Measurements from ENCODE around the gene POLR3F.
"Not testable (repeated sequence)": the region's sequence is repeated elsewhere in the genome, so short reads cannot be mapped to it uniquely, and the experiment has no call there.

Gene POLR3F

GRCh38 chr20:18506744-18507143 lies 39.6 kb downstream of the POLR3F start:
- H3K9me3 ChIP-seq (ENCODE audit: control insufficient read depth, insufficient read depth, low read length): no peaks in the 10 kb centered on the region

GRCh38 chr20:18507218-18508191 lies 40.3 kb downstream of the POLR3F start, which contains the start of gene SEC23B:
TSS of gene SEC23B (plus strand) at chr20:18507940. CDS start at chr20:18510836, 2,896 bp downstream.
- Histone ChIP-seq H3K27ac (ENCODE audit: low read depth, low read length) (peak within 1 kb of the TSS; percentile 100), H3K4me1 (ENCODE audit: control insufficient read depth, insufficient read depth, low read length) (no peaks in the 10 kb centered on the region; the same call in none of the 2 replicates), H3K9ac (ENCODE audit: low read depth, low read length) (peak within 1 kb of the TSS; percentile 97), H3K9me3 (ENCODE audit: control insufficient read depth, insufficient read depth, low read length) (no peaks in the 10 kb centered on the region), H3K4me3 (ENCODE audit: low read depth, low read length) (peak within 1 kb of the TSS; percentile 94), H3K36me3 (ENCODE audit: control insufficient read depth, insufficient read depth, low read length) (peaks cover 28% of the 10 kb centered on the region), H3K27me3 (ENCODE audit: control insufficient read depth, insufficient read depth, low read length) (no peaks in the 10 kb centered on the region)

More at GRCh38 chr20:18506744-18507143, 39.6 kb downstream of the POLR3F start:
- Histone ChIP-seq H3K4me3 (ENCODE audit: low read depth, low read length) (peak overlapping the region; percentile 94), H3K9ac (ENCODE audit: low read depth, low read length) (peak overlapping the region; percentile 97), H3K27ac (ENCODE audit: low read depth, low read length) (peak overlapping the region; percentile 100), H3K27me3 (ENCODE audit: control insufficient read depth, insufficient read depth, low read length) (no peaks in the 10 kb centered on the region), H3K36me3 (ENCODE audit: control insufficient read depth, insufficient read depth, low read length) (peaks cover 21% of the 10 kb centered on the region), H3K4me1 (ENCODE audit: control insufficient read depth, insufficient read depth, low read length) (no peaks in the 10 kb centered on the region; the same call in none of the 2 replicates)

GRCh38 chr20:18511571-18511970 lies 44.4 kb downstream of the POLR3F start:
- Histone ChIP-seq H3K4me1 (ENCODE audit: control insufficient read depth, insufficient read depth, low read length) (no peaks in the 10 kb centered on the region; the same call in none of the 2 replicates), H3K36me3 (ENCODE audit: control insufficient read depth, insufficient read depth, low read length) (peaks cover 64% of the 10 kb centered on the region), H3K9ac (ENCODE audit: low read depth, low read length) (no peak overlapping the region), H3K27me3 (ENCODE audit: control insufficient read depth, insufficient read depth, low read length) (no peaks in the 10 kb centered on the region), H3K9me3 (ENCODE audit: control insufficient read depth, insufficient read depth, low read length) (no peaks in the 10 kb centered on the region), H3K4me3 (ENCODE audit: low read depth, low read length) (no peak overlapping the region), H3K27ac (ENCODE audit: low read depth, low read length) (no peak overlapping the region)

- Histone ChIP-seq H3K4me1 (ENCODE audit: control insufficient read depth, insufficient read depth, low read length) (no peaks in the 10 kb centered on the region; the same call in 1 of the 2 replicates), H3K9ac (ENCODE audit: low read depth, low read length) (no peak overlapping the region), H3K9me3 (ENCODE audit: control insufficient read depth, insufficient read depth, low read length) (no peaks in the 10 kb centered on the region), H3K4me3 (ENCODE audit: low read depth, low read length) (no peak overlapping the region), H3K36me3 (ENCODE audit: control insufficient read depth, insufficient read depth, low read length) (peaks cover 73% of the 10 kb centered on the region), H3K27me3 (ENCODE audit: control insufficient read depth, insufficient read depth, low read length) (no peaks in the 10 kb centered on the region), H3K27ac (ENCODE audit: low read depth, low read length) (no peak overlapping the region)
Observed at GRCh38 chr20:18513208-18513607, 46.0 kb downstream of the POLR3F start.

- Histone ChIP-seq H3K9me3 (ENCODE audit: control insufficient read depth, insufficient read depth, low read length) (no peaks in the 10 kb centered on the region), H3K4me1 (ENCODE audit: control insufficient read depth, insufficient read depth, low read length) (no peaks in the 10 kb centered on the region), H3K9ac (ENCODE audit: low read depth, low read length) (no peak overlapping the region), H3K4me3 (ENCODE audit: low read depth, low read length) (no peak overlapping the region), H3K36me3 (ENCODE audit: control insufficient read depth, insufficient read depth, low read length) (peaks cover 75% of the 10 kb centered on the region), H3K27ac (ENCODE audit: low read depth, low read length) (no peak overlapping the region), H3K27me3 (ENCODE audit: control insufficient read depth, insufficient read depth, low read length) (no peaks in the 10 kb centered on the region)
Observed at GRCh38 chr20:18514127-18514526, 46.9 kb downstream of the POLR3F start.

- H3K4me1 ChIP-seq (ENCODE audit: control insufficient read depth, insufficient read depth, low read length): no peaks in the 10 kb centered on the region
- H3K27me3 ChIP-seq (ENCODE audit: control insufficient read depth, insufficient read depth, low read length): no peaks in the 10 kb centered on the region
- peaks cover 62% of the 10 kb centered on the region for H3K36me3 ChIP-seq (ENCODE audit: control insufficient read depth, insufficient read depth, low read length)
- H3K4me3 ChIP-seq (ENCODE audit: low read depth, low read length): no peak overlapping the region
- no peak overlapping the region for H3K27ac ChIP-seq (ENCODE audit: low read depth, low read length)
- no peak overlapping the region for H3K9ac ChIP-seq (ENCODE audit: low read depth, low read length)
- no peaks in the 10 kb centered on the region for H3K9me3 ChIP-seq (ENCODE audit: control insufficient read depth, insufficient read depth, low read length)
Observed at GRCh38 chr20:18515973-18516372, 48.8 kb downstream of the POLR3F start.

- not testable (repeated sequence) for H3K27me3 ChIP-seq (ENCODE audit: control insufficient read depth, insufficient read depth, low read length); H3K9me3 ChIP-seq (ENCODE audit: control insufficient read depth, insufficient read depth, low read length); H3K4me1 ChIP-seq (ENCODE audit: control insufficient read depth, insufficient read depth, low read length); H3K4me3 ChIP-seq (ENCODE audit: low read depth, low read length); H3K9ac ChIP-seq (ENCODE audit: low read depth, low read length); H3K27ac ChIP-seq (ENCODE audit: low read depth, low read length)
- H3K36me3 ChIP-seq (ENCODE audit: control insufficient read depth, insufficient read depth, low read length): peaks cover 42% of the 10 kb centered on the region
Observed at GRCh38 chr20:18522066-18522465, 54.9 kb downstream of the POLR3F start.

GRCh38 chr20:18523066-18523465 lies 55.9 kb downstream of the POLR3F start:
- Histone ChIP-seq H3K27me3 (ENCODE audit: control insufficient read depth, insufficient read depth, low read length) (no peaks in the 10 kb centered on the region), H3K9ac (ENCODE audit: low read depth, low read length) (no peak overlapping the region), H3K4me1 (ENCODE audit: control insufficient read depth, insufficient read depth, low read length) (no peaks in the 10 kb centered on the region), H3K4me3 (ENCODE audit: low read depth, low read length) (no peak overlapping the region), H3K36me3 (ENCODE audit: control insufficient read depth, insufficient read depth, low read length) (peaks cover 47% of the 10 kb centered on the region), H3K27ac (ENCODE audit: low read depth, low read length) (no peak overlapping the region), H3K9me3 (ENCODE audit: control insufficient read depth, insufficient read depth, low read length) (no peaks in the 10 kb centered on the region)

GRCh38 chr20:18524646-18525045 lies 57.5 kb downstream of the POLR3F start:
- Histone ChIP-seq H3K36me3 (ENCODE audit: control insufficient read depth, insufficient read depth, low read length) (peaks cover 61% of the 10 kb centered on the region), H3K4me3 (ENCODE audit: low read depth, low read length) (no peak overlapping the region), H3K27me3 (ENCODE audit: control insufficient read depth, insufficient read depth, low read length) (no peaks in the 10 kb centered on the region), H3K9ac (ENCODE audit: low read depth, low read length) (no peak overlapping the region), H3K27ac (ENCODE audit: low read depth, low read length) (no peak overlapping the region), H3K9me3 (ENCODE audit: control insufficient read depth, insufficient read depth, low read length) (no peaks in the 10 kb centered on the region), H3K4me1 (ENCODE audit: control insufficient read depth, insufficient read depth, low read length) (no peaks in the 10 kb centered on the region)

GRCh38 chr20:18526761-18527160 lies 59.6 kb downstream of the POLR3F start:
- not testable (repeated sequence) for H3K9me3 ChIP-seq (ENCODE audit: control insufficient read depth, insufficient read depth, low read length); H3K4me3 ChIP-seq (ENCODE audit: low read depth, low read length); H3K27me3 ChIP-seq (ENCODE audit: control insufficient read depth, insufficient read depth, low read length); H3K4me1 ChIP-seq (ENCODE audit: control insufficient read depth, insufficient read depth, low read length); H3K27ac ChIP-seq (ENCODE audit: low read depth, low read length); H3K9ac ChIP-seq (ENCODE audit: low read depth, low read length)
- peaks cover 81% of the 10 kb centered on the region for H3K36me3 ChIP-seq (ENCODE audit: control insufficient read depth, insufficient read depth, low read length)

- no peak overlapping the region for H3K27ac ChIP-seq (ENCODE audit: low read depth, low read length)
- H3K9ac ChIP-seq (ENCODE audit: low read depth, low read length): no peak overlapping the region
- peaks cover 87% of the 10 kb centered on the region for H3K36me3 ChIP-seq (ENCODE audit: control insufficient read depth, insufficient read depth, low read length)
- no peak overlapping the region for H3K4me3 ChIP-seq (ENCODE audit: low read depth, low read length)
- no peaks in the 10 kb centered on the region for H3K9me3 ChIP-seq (ENCODE audit: control insufficient read depth, insufficient read depth, low read length)
- H3K4me1 ChIP-seq (ENCODE audit: control insufficient read depth, insufficient read depth, low read length): no peaks in the 10 kb centered on the region
- H3K27me3 ChIP-seq (ENCODE audit: control insufficient read depth, insufficient read depth, low read length): no peaks in the 10 kb centered on the region
Observed at GRCh38 chr20:18527339-18527738, 60.1 kb downstream of the POLR3F start.
